HepG2 (cell line): ENCODE measurements around the gene CCDC18. TPM values are rescaled to one million over a fixed set of nuclear protein-coding genes. Genes with fewer than 3 reads are reported as not detected.

Experiments
- ARID4A ChIP-seq: sonication (generic); formaldehyde crosslinking; IDR thresholded peaks from 2 replicates; pipeline ENCODE4 v1.5.0; 2020; ENCODE audit warnings: mild to moderate bottlenecking, missing genetic modification reagents, borderline replicate concordance
- BRCA1 ChIP-seq: sonication (generic); formaldehyde crosslinking; IDR thresholded peaks from 2 replicates; pipeline ENCODE4 v1.4.0; 2020; ENCODE audit warnings: missing genetic modification reagents
- CSRNP1 ChIP-seq: sonication (generic); formaldehyde crosslinking; IDR thresholded peaks from 2 replicates; pipeline ENCODE4 v1.8.1; 2023; ENCODE audit warnings: mild to moderate bottlenecking, missing genetic modification reagents
- E2F2 ChIP-seq: sonication (generic); formaldehyde crosslinking; IDR thresholded peaks from 2 replicates; pipeline ENCODE4 v1.4.0; 2020; ENCODE audit warnings: missing genetic modification reagents, borderline replicate concordance
- HDAC2 ChIP-seq: sonication (generic); formaldehyde crosslinking; IDR thresholded peaks from 2 replicates; pipeline ENCODE4 v1.4.0; 2020; ENCODE audit warnings: missing genetic modification reagents
- IKZF4 ChIP-seq: sonication (generic); formaldehyde crosslinking; IDR thresholded peaks from 2 replicates; pipeline ENCODE4 v1.5.1; 2020; ENCODE audit warnings: borderline replicate concordance, mild to moderate bottlenecking, low read depth, missing genetic modification reagents; ENCODE audit errors: not compliant biosample characterization
- KMT2B ChIP-seq: IDR thresholded peaks from 2 replicates; pipeline ENCODE4 v1.6.1; 2016; ENCODE audit warnings: missing genetic modification reagents, missing compliant biosample characterization
- MNT ChIP-seq: fragments of 450-650 bp; IDR thresholded peaks from 2 replicates; pipeline ENCODE4 v1.6.1; 2016
- MYC ChIP-seq: sonication (generic); formaldehyde crosslinking; IDR thresholded peaks from 2 replicates; pipeline ENCODE4 v1.9.0; 2021; ENCODE audit warnings: missing genetic modification reagents, borderline replicate concordance
- POLR2A ChIP-seq, 2 experiments: IDR thresholded peaks; 2 replicates each; pipeline ENCODE4 v1.6.1; 2011; ENCODE audit warnings: low read depth in 2 of 2, low read length in 2 of 2, mild to moderate bottlenecking in 1 of 2, moderate library complexity in 1 of 2; ENCODE audit not compliant: insufficient read depth in 1 of 2
- RAD21 ChIP-seq: fragments of 450-650 bp; formaldehyde crosslinking; IDR thresholded peaks from 2 replicates; pipeline ENCODE4 v1.5.0; 2020; ENCODE audit warnings: mild to moderate bottlenecking
- REL ChIP-seq: sonication (generic); formaldehyde crosslinking; conservative IDR thresholded peaks from 2 replicates; pipeline ENCODE4 v1.8.0; 2022; ENCODE audit warnings: mild to moderate bottlenecking, missing genetic modification reagents, moderate library complexity
- TERF1 ChIP-seq: sonication (generic); formaldehyde crosslinking; IDR thresholded peaks from 2 replicates; pipeline ENCODE4 v1.8.0; 2022; ENCODE audit warnings: mild to moderate bottlenecking, missing genetic modification reagents, moderate library complexity
- ZNF414 ChIP-seq: sonication (generic); formaldehyde crosslinking; IDR thresholded peaks from 2 replicates; pipeline ENCODE4 v1.5.0; 2020; ENCODE audit warnings: missing genetic modification reagents
- ZNF589 ChIP-seq: sonication (generic); formaldehyde crosslinking; conservative IDR thresholded peaks from 2 replicates; pipeline ENCODE4 v1.8.0; 2022; ENCODE audit warnings: mild to moderate bottlenecking, moderate library complexity, missing genetic modification reagents
- ZNF768 ChIP-seq: sonication (generic); formaldehyde crosslinking; IDR thresholded peaks from 2 replicates; pipeline ENCODE4 v1.4.0; 2020; ENCODE audit warnings: missing genetic modification reagents
- polyA plus RNA-seq, 8 experiments: library from polyadenylated mRNA; depleted of rRNA in 3 of 8; stranded (reverse) in 7 of 8; unstranded in 1 of 8; fragments of >200 nt; fragmentation: Illumina TruSeq in 4 of 8; extraction: Trizol in 4 of 8; gene quantifications; 2 replicates each; pipeline versions ENCODE4 v1.2.1 to v1.2.3, GENCODE V29; 2011 to 2016; ENCODE audit warnings: low read depth in 4 of 8, missing spikeins in 1 of 8, mixed read lengths in 1 of 8; ENCODE audit not compliant: insufficient read depth in 1 of 8
- total RNA-seq, 5 experiments: library from RNA; depleted of rRNA; stranded (reverse); fragments of >200 nt; fragmentation: Illumina TruSeq; extraction: Trizol; gene quantifications; 2 replicates each; pipeline ENCODE4 v1.2.3, GENCODE V29; 2016; ENCODE audit warnings: low read depth in 1 of 5

Gene CCDC18
- total and polyA plus RNA-seq, 2 of the 13 experiments (the other 11 are each of a cell fraction or from before 2014, with no cell fraction given), result 1.9 to 18.4 TPM

GRCh38 chr1:93180723-93181613 is at the start of gene CCDC18 (continued):
- peak; percentile 99 for TF ChIP-seq ARID4A
- no peak for TF ChIP-seq MYC (CRISPR knock-in tag)
- 0 out of 2 replicates have a peak, but pooled peaks have one; percentile 0 for TF ChIP-seq MNT
- 0 out of 2 replicates have a peak, but pooled peaks have one; percentile 14 for TF ChIP-seq RAD21 (CRISPR knock-in tag)
- TF ChIP-seq TERF1 (CRISPR knock-in tag), result 0 out of 2 replicates have a peak, but pooled peaks have one; percentile 21
- no peak for TF ChIP-seq ZNF589
- TF ChIP-seq REL, result peak; percentile 69
- peak; percentile 28; the same call in 1 of the 2 replicates for TF ChIP-seq HDAC2 (CRISPR knock-in tag)
- peak; percentile 65; the same call in 1 of the 2 replicates for TF ChIP-seq ZNF414 (CRISPR knock-in tag)
- no peak for TF ChIP-seq E2F2 (CRISPR knock-in tag)
- TF ChIP-seq CSRNP1 (CRISPR knock-in tag), result 0 out of 2 replicates have a peak, but pooled peaks have one; percentile 23
- TF ChIP-seq POLR2A (IDR thresholded peaks at IDR 0.05; ENCODE audit: insufficient read depth in 1 of 2, low read depth in 2 of 2, low read length in 2 of 2), result 0 out of 4 replicates have a peak, but pooled peaks of 1 of the 2 experiments have one; percentile 46
- TF ChIP-seq IKZF4 (CRISPR knock-in tag), result peak; percentile 37
- peak; percentile 8; the same call in 1 of the 2 replicates for TF ChIP-seq KMT2B (CRISPR knock-in tag)
- peak; percentile 51; the same call in 1 of the 2 replicates for TF ChIP-seq ZNF768 (CRISPR knock-in tag)
- no peak for TF ChIP-seq BRCA1
